Activated naive CD4-positive, alpha-beta T cell treated with anti-CD3 and anti-CD28 coated beads, Interleukin-2, amount 50 U/mL, for 24 hours (primary cell): ENCODE measurements around the gene FCF1.

ENCODE experiments used
- H3K27ac Mint-ChIP-seq: one replicate; pipeline ENCODE4 v1.8.0; 2021; ENCODE audit warnings: mild to moderate bottlenecking, mixed read lengths
- H3K27me3 Mint-ChIP-seq: one replicate; pipeline ENCODE4 v1.8.0; 2021; ENCODE audit warnings: mixed read lengths
- H3K36me3 Mint-ChIP-seq: one replicate; pipeline ENCODE4 v1.8.0; 2021; ENCODE audit warnings: mixed read lengths
- H3K4me1 Mint-ChIP-seq: one replicate; pipeline ENCODE4 v1.8.0; 2021; ENCODE audit warnings: mixed read lengths
- H3K4me3 Mint-ChIP-seq: one replicate; pipeline ENCODE4 v1.8.0; 2021; ENCODE audit warnings: mild to moderate bottlenecking, mixed read lengths
- H3K9me3 Mint-ChIP-seq: one replicate; pipeline ENCODE4 v1.8.0; 2021; ENCODE audit warnings: mixed read lengths

Gene FCF1

DNA sequence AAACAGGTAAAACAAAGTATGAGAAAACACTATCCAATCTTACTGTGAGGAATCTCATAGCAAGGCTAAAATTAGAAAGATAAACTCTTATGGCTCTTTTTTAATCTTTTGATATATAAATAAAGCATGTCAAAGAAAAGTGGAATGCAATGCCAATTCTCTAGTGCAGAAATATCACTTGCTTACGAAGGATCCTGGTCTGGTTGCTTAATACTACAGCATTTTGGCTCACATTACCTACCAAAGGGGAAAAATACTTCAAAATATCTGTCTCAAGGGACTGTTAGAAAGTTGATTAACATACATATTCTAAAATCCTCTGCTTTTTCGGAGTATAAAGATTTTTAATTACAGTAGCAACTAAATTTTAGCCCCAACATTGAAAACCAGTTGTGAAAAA, 21.5 kb upstream of the FCF1 start:
- Mint-ChIP-seq H3K27me3 (no peaks in the 10 kb centered on the region), H3K4me3 (no peak overlapping the region), H3K36me3 (peaks cover 4% of the 10 kb centered on the region), H3K9me3 (no peaks in the 10 kb centered on the region), H3K27ac (no peak overlapping the region), H3K4me1 (peaks cover 10% of the 10 kb centered on the region)

DNA sequence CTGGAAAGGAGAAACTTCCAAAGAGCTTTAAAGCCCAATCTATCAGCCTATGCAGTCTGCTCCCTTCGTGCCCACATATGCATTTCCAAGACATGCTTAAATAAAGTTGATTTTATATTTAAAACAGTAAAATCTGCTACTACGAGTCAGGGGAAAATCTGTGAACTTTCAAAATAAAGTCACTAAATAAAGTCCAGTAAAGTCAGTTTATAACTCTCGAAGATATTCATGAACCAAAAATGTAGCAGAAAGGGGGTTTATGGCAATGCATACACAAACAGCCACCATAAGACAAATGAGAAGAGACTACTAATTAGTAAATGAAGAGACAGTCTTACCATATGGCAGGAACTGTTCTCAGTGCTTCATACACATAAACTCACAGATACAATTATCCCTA, 19.8 kb upstream of the FCF1 start:
- Mint-ChIP-seq H3K36me3 (peaks cover 10% of the 10 kb centered on the region), H3K4me1 (peaks cover 17% of the 10 kb centered on the region), H3K4me3 (no peak overlapping the region), H3K27me3 (no peaks in the 10 kb centered on the region), H3K9me3 (no peaks in the 10 kb centered on the region), H3K27ac (no peak overlapping the region)

DNA sequence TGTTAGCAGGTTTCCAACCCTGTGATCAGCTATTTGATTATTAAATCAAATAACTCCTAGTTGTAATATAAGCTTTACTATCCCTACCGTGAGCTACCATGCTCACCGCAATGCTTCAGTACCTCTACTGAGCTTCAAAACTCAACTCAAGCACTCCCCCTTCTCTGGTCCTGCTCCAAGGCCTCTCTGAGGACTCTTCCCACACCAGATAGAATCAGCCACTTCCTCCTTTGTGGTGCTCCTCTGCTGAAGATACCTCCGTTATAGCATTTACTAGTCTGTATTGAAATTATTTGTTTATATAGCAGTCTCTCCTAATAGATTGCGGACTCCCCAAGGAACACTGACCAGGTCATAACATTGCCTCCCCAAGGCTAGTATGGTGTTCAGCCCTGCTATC, 17.5 kb upstream of the FCF1 start:
- Mint-ChIP-seq H3K36me3 (peaks cover 8% of the 10 kb centered on the region), H3K9me3 (no peaks in the 10 kb centered on the region), H3K4me1 (peaks cover 25% of the 10 kb centered on the region), H3K27ac (no peak overlapping the region), H3K27me3 (no peaks in the 10 kb centered on the region), H3K4me3 (no peak overlapping the region)

DNA sequence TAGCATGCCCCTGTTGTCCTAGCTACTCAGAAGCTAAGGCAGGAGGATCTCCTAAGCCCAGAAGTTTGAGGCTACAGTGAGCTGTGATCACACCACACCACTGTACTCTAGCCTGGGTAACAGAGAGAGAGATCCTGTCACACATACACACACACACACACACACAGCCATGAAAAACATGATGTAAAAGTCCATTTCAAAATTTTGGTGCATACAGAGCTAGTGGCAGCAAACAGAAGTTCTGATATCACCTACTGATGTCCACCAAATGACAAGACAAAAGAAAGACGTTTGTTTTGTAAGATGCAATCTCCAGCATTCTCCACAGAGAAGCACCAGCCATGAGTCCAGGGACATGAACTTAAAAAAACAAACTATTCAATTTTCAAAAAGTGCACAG, 15.9 kb upstream of the FCF1 start:
- Mint-ChIP-seq H3K27ac (no peak overlapping the region), H3K4me3 (no peak overlapping the region), H3K27me3 (no peaks in the 10 kb centered on the region), H3K9me3 (no peaks in the 10 kb centered on the region), H3K4me1 (peaks cover 31% of the 10 kb centered on the region), H3K36me3 (peaks cover 8% of the 10 kb centered on the region)

DNA sequence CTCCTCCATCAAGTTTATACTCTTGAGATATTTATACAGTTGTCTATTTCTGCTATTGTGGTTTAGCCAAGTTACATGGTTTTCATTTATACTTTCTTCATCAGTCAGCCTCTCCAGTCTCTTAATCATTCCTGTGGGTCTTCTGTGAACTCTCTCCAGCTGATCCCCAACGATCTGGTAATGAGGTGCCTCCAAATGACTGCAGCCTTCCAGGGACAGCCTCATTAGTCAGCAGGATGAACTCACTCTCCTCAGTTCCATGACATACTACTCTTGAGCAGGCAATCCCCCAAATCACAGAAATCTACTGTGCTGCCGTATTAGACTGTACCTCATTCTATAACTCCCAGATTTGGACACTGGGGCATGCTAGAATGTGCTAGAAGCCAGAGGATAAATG, 15.4 kb upstream of the FCF1 start:
- no peak overlapping the region for H3K27ac Mint-ChIP-seq

DNA sequence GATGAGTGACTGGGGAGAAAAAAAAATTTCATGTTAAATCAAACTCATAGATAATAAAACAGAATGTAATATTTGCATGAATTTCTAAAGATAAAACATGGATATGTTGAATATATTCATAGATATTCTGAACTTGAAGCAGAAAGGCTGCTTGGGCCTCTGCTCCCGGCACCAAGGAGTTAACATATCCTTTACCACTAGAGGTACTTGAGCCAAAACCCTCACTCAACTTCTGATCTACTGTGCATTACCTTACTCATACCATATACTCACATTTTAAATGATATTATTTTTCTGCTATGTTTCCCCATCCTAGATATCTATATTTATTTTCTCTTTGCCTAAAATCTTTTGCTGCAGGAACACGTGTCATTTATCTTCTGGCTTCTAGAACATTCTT, 15.0 kb upstream of the FCF1 start:
- no peak overlapping the region for H3K27ac Mint-ChIP-seq
- H3K9me3 Mint-ChIP-seq: peaks cover 4% of the 10 kb centered on the region
- peaks cover 36% of the 10 kb centered on the region for H3K4me1 Mint-ChIP-seq
- H3K4me3 Mint-ChIP-seq: no peak overlapping the region
- H3K27me3 Mint-ChIP-seq: no peaks in the 10 kb centered on the region
- peaks cover 14% of the 10 kb centered on the region for H3K36me3 Mint-ChIP-seq

More for the DNA sequence above, 15.4 kb upstream of the FCF1 start:
- H3K4me3 Mint-ChIP-seq: no peak overlapping the region
- peaks cover 9% of the 10 kb centered on the region for H3K36me3 Mint-ChIP-seq
- peaks cover 31% of the 10 kb centered on the region for H3K4me1 Mint-ChIP-seq
- no peaks in the 10 kb centered on the region for H3K27me3 Mint-ChIP-seq
- no peaks in the 10 kb centered on the region for H3K9me3 Mint-ChIP-seq

DNA sequence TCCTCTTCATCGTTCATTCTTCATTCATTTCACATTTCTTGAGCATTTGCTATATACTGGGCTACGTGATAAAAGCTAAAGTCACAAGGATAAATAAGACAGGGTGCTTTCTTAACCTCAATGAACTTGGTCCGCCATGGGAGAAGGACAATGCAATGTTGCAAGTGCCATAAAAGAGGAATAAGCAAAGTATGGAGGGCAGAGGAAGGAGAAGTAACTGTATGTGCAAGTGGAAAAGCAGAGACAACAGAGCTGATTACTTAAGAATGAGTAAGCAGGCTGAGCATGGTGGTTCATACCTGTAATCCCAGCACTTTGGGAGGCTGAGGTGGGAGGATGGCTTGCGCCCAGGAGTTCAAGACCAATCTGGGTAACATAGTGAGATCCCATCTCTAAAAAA, 14.5 kb upstream of the FCF1 start:
- H3K27me3 Mint-ChIP-seq: no peaks in the 10 kb centered on the region

DNA sequence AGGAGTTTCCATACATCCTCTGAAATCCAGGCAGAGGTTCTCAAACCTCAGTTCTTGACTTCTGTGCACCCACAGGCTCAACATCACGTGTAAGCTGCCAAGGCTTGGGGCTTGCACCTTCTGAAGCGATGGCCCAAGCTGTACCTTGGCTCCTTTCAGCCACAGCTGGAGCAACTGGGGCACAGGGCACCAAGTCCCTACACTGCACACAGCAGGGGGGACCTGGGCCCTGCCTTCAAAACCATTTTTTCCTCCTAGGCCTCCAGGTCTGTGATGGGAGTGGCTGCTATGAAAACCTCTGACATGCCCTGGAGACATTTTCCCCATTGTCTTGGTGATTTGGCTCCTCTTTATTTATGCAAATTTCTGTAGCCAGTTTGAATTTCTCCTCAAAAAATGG, 10.7 kb upstream of the FCF1 start:
- H3K4me1 Mint-ChIP-seq: peaks cover 44% of the 10 kb centered on the region
- H3K27ac Mint-ChIP-seq: no peak overlapping the region
- no peaks in the 10 kb centered on the region for H3K27me3 Mint-ChIP-seq
- H3K9me3 Mint-ChIP-seq: peaks cover 6% of the 10 kb centered on the region
- no peak overlapping the region for H3K4me3 Mint-ChIP-seq
- peaks cover 17% of the 10 kb centered on the region for H3K36me3 Mint-ChIP-seq

More for the DNA sequence above, 14.5 kb upstream of the FCF1 start:
- Mint-ChIP-seq H3K4me3 (no peak overlapping the region), H3K36me3 (peaks cover 15% of the 10 kb centered on the region), H3K9me3 (peaks cover 6% of the 10 kb centered on the region), H3K4me1 (peaks cover 36% of the 10 kb centered on the region), H3K27ac (no peak overlapping the region)

DNA sequence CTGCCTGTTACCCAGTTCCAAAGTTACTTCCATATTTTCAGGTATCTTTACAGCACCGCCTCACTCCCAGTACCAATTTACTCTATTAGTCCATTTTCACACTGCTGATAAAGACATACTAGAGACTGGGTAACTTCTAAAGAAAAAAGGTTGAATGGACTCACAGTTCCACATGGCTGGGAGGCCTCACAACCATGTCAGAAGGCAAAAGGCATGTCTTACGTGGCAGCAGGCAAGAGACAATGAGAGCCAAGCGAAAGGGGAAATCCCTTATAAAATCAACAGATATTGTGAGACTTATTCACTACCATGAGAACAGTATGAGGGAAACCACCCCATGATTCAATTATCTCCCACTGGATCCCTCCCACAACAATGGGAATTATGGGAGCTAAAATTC, 9.9 kb upstream of the FCF1 start:
- Mint-ChIP-seq H3K27me3 (no peaks in the 10 kb centered on the region), H3K36me3 (peaks cover 14% of the 10 kb centered on the region), H3K9me3 (peaks cover 6% of the 10 kb centered on the region), H3K27ac (peak overlapping the region; percentile 13), H3K4me1 (peaks cover 41% of the 10 kb centered on the region), H3K4me3 (no peak overlapping the region)

DNA sequence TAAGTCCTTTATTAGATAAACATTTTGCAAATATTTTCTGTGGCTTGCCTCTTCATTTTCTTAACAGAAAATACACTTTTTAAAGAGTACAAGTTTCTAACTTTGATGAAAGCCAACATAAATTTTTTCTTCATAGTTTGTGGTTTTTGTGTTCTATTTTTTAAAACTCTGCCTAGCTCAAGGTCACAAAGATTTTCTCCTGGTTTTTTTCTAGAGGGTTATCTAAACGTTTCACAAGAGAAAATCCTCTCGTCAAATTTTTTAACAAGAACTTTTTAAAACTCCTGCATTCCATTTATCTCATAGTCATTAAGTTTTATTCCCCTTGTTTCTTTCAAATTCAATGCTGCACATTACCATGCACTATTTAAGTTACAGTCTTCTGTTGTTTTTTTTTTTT, 8.3 kb upstream of the FCF1 start:
- H3K36me3 Mint-ChIP-seq: peaks cover 13% of the 10 kb centered on the region
- H3K27me3 Mint-ChIP-seq: no peaks in the 10 kb centered on the region
- peaks cover 6% of the 10 kb centered on the region for H3K9me3 Mint-ChIP-seq
- H3K27ac Mint-ChIP-seq: no peak overlapping the region
- peaks cover 47% of the 10 kb centered on the region for H3K4me1 Mint-ChIP-seq
- H3K4me3 Mint-ChIP-seq: no peak overlapping the region

DNA sequence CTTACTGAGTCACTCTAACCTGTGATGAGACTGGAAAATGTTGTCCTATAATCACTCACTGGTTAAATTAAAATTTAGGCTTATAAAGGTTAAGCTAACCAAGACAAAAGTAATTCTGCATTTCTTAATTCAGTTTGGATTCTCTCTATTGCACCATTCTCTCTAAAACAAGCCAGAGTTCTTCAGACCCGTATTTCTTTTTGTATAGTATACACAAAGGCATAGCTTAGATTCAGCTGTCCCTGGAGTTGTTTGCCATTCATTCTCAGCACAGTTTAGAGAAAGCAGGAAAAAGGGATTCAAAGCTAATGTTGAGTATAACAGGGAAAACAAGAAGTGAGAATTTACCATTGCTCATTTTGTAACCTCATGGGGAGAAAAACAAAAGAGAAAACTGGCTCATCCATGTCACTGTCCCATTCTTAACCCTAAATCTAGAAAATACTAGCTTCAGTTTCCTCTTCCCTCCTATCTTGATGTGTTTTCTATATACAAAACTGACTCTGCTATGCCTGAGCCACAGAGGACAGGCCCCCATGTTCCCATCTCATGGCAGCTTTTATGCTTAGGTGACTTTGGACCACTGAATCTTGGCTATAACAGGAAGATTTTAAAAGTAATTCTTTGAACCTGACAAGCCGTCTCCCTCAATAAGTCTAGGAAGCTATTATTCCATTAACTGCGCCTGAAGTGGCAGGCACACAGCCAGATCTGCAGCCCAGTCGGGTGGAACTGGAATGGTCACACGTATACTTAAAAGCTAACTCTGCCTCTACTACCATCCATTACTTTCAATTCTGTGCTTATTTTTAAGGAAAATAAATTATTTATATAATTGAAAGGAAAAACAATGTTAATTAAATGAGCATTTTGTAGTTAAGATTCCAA, 7.1 kb upstream of the FCF1 start:
- H3K27ac Mint-ChIP-seq: no peak overlapping the region
- H3K27me3 Mint-ChIP-seq: no peaks in the 10 kb centered on the region
- H3K4me1 Mint-ChIP-seq: peaks cover 57% of the 10 kb centered on the region
- H3K4me3 Mint-ChIP-seq: no peak overlapping the region
- H3K36me3 Mint-ChIP-seq: peaks cover 13% of the 10 kb centered on the region
- peaks cover 6% of the 10 kb centered on the region for H3K9me3 Mint-ChIP-seq

DNA sequence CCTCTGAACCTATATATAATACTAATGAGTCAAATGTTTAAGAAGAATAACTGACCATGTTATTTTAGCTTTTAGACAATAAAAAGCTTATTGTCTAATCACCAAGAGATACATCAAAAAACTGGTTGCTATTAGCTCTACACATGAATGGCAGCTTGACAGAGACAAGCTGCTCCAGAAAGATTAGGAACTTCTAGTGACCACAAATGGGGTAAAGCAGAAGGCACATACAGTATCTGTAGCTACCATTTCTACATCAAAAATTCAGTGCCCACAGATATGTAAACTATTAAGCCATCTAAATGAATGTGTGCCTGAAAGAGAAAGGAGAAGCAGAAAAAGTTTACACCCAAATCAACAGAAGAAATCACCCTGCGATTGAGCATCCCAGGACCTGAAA, 2.5 kb upstream of the FCF1 start:
- H3K4me1 Mint-ChIP-seq: peaks cover 69% of the 10 kb centered on the region
- H3K9me3 Mint-ChIP-seq: no peaks in the 10 kb centered on the region
- peaks cover 5% of the 10 kb centered on the region for H3K36me3 Mint-ChIP-seq
- H3K27ac Mint-ChIP-seq: no peak overlapping the region
- no peaks in the 10 kb centered on the region for H3K27me3 Mint-ChIP-seq
- peak overlapping the region; percentile 59 for H3K4me3 Mint-ChIP-seq

DNA sequence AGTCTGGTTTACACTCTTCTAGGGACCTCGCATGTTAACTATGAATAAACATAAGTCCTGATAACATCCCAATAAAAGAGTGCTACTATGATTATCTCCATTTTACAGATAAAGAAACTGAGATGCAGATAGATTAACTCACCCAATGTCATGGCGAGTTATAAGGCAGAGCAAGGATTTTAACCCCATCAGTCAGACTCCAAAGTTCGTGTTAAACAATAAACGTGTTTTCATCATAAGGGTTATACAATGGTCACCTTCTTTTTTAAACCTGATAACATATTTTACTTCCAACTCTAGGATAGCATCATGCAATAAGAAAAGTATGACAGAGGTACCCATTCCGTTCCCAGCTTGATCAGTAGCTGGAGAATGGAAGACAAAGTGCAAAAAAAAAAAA, 1.3 kb upstream of the FCF1 start:
- Mint-ChIP-seq H3K36me3 (peaks cover 8% of the 10 kb centered on the region), H3K4me3 (peak overlapping the region; percentile 100), H3K4me1 (peaks cover 66% of the 10 kb centered on the region), H3K27ac (no peak overlapping the region), H3K27me3 (no peaks in the 10 kb centered on the region), H3K9me3 (no peaks in the 10 kb centered on the region)

DNA sequence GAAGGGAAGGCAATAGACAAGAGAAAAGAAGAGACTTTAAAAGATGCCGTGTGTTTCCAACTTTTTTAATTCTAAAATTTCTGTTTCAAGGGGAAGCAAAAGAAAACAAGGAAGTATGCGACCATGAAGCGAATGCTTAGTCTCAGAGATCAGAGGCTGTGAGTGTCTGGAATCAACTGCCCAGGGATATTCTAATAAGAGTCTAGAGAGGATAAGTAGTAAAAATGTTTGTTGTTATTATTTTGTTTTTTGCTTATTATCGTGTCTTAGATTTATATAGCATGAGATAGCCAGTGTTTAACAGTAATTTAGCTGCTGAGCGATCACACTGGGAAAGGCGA, 421 bp downstream of the FCF1 start:
- H3K36me3 Mint-ChIP-seq: peaks cover 12% of the 10 kb centered on the region
- H3K4me1 Mint-ChIP-seq: peaks cover 59% of the 10 kb centered on the region
- H3K4me3 Mint-ChIP-seq: peak overlapping the region; percentile 100
- H3K9me3 Mint-ChIP-seq: no peaks in the 10 kb centered on the region
- H3K27me3 Mint-ChIP-seq: no peaks in the 10 kb centered on the region
- peak overlapping the region; percentile 97 for H3K27ac Mint-ChIP-seq

DNA sequence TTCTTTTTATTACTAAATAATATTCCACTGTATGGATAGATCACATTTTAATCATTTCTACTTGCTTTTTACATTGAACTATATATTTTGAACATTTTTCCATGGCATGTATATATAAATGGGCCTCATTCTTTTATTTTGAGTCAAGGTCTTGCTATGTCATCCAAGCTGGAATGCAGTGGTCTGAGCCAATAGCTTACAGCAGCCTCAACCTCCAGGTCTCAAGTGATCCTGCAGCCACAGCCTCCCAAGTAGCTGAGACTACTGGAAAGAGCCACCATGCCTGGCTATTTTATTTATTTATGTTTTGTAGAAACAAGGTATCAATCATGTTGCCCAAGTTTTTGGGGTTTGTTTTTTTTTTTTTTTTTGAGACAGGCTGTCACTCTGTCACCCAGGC, 7.6 kb downstream of the FCF1 start:
- H3K27ac Mint-ChIP-seq: no peak overlapping the region
- H3K36me3 Mint-ChIP-seq: peaks cover 20% of the 10 kb centered on the region
- no peak overlapping the region for H3K4me3 Mint-ChIP-seq
- no peaks in the 10 kb centered on the region for H3K9me3 Mint-ChIP-seq
- peaks cover 5% of the 10 kb centered on the region for H3K4me1 Mint-ChIP-seq
- H3K27me3 Mint-ChIP-seq: no peaks in the 10 kb centered on the region

DNA sequence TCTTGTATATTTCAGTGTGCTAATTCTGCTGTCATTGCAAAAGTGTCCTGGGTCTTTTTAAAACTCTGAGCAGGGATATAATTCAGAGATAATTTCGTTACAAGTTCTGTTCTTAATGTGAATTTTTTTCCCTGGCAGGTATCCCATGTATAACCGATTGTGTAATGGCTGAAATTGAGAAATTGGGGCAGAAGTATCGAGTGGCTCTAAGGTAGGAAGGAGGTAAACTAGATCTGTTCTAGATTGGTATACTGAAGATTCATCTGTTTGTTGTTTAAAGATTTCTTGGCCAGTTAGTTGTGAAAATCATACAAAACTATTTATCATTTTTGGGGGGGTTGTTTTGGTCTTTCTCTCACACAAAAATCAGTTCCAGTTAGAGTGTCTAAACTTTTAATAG, 10.2 kb downstream of the FCF1 start:
- H3K9me3 Mint-ChIP-seq: no peaks in the 10 kb centered on the region
- H3K27me3 Mint-ChIP-seq: no peaks in the 10 kb centered on the region
- H3K36me3 Mint-ChIP-seq: peaks cover 17% of the 10 kb centered on the region
- H3K4me3 Mint-ChIP-seq: no peak overlapping the region
- H3K27ac Mint-ChIP-seq: no peak overlapping the region
- no peaks in the 10 kb centered on the region for H3K4me1 Mint-ChIP-seq

DNA sequence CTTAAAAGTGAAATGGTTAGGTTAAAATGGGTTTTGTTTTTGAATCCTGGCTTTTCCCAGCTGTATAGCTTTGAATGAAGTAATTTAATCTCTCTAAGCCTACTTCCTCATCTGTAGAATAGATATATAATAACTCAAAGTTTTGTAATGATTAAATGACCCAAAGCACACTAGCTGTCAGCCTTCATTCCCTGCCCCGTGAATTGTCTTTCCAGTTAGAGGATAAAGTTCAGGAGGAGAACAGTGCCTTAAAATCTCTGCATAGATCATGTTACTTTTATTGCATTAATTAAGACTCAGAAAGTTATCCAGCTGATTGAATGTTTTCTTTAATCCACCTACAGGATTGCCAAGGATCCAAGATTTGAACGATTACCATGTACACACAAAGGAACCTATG, 19.4 kb downstream of the FCF1 start:
- Mint-ChIP-seq H3K9me3 (no peaks in the 10 kb centered on the region), H3K4me3 (no peak overlapping the region), H3K27ac (no peak overlapping the region), H3K36me3 (peaks cover 25% of the 10 kb centered on the region), H3K4me1 (peaks cover 3% of the 10 kb centered on the region), H3K27me3 (no peaks in the 10 kb centered on the region)
